Endodermal cell (in vitro differentiated cells): Measurements from ENCODE around the gene MYO16. TPM values are rescaled to one million over a fixed set of nuclear protein-coding genes. Genes with fewer than 3 reads are reported as not detected.

ENCODE experiments used
- DNase-seq: peaks from one replicate; pipeline ENCODE4 v3.0.0-alpha.2; 2017
- H3K27ac ChIP-seq: 2 replicates; pipeline ENCODE4 v1.5.1; 2013; ENCODE audit warnings: mild to moderate bottlenecking, low read depth, low read length, moderate library complexity
- H3K27me3 ChIP-seq: 2 replicates; pipeline ENCODE4 v1.6.1; 2013; ENCODE audit warnings: mild to moderate bottlenecking, low read length, moderate library complexity; ENCODE audit not compliant: insufficient read depth, control insufficient read depth, poor library complexity, severe bottlenecking
- H3K36me3 ChIP-seq: 2 replicates; pipeline ENCODE4 v1.7.0; 2013; ENCODE audit warnings: mild to moderate bottlenecking, low read length, moderate library complexity; ENCODE audit not compliant: control insufficient read depth, insufficient read depth
- H3K4me1 ChIP-seq: one replicate; pipeline ENCODE4 v1.7.0; 2013; ENCODE audit warnings: low read length; ENCODE audit not compliant: control insufficient read depth, insufficient read depth
- H3K4me3 ChIP-seq: 2 replicates; pipeline ENCODE4 v1.5.1; 2013; ENCODE audit warnings: mild to moderate bottlenecking, low read length, moderate library complexity
- H3K9ac ChIP-seq: 2 replicates; pipeline ENCODE4 v1.6.1; 2013; ENCODE audit warnings: mild to moderate bottlenecking, low read length, moderate library complexity; ENCODE audit not compliant: poor library complexity, severe bottlenecking; ENCODE audit errors: extremely low read depth
- H3K9me3 ChIP-seq: 2 replicates; pipeline ENCODE4 v1.6.1; 2013; ENCODE audit warnings: mild to moderate bottlenecking, low read length, moderate library complexity; ENCODE audit not compliant: control insufficient read depth
- H3K27ac Mint-ChIP-seq: 2 replicates; pipeline ENCODE4 v1.8.0; 2020; ENCODE audit warnings: mixed read lengths
- H3K27me3 Mint-ChIP-seq: 2 replicates; pipeline ENCODE4 v1.8.0; 2021; ENCODE audit warnings: mild to moderate bottlenecking, mixed read lengths; ENCODE audit not compliant: insufficient read depth
- H3K36me3 Mint-ChIP-seq: 2 replicates; pipeline ENCODE4 v1.8.0; 2020; ENCODE audit warnings: low read depth, mixed read lengths
- H3K4me1 Mint-ChIP-seq: 2 replicates; pipeline ENCODE4 v1.8.0; 2020; ENCODE audit warnings: mixed read lengths
- H3K4me3 Mint-ChIP-seq: 2 replicates; pipeline ENCODE4 v1.8.0; 2020; ENCODE audit warnings: mild to moderate bottlenecking, moderate library complexity, mixed read lengths
- H3K9me3 Mint-ChIP-seq: 2 replicates; pipeline ENCODE4 v1.8.0; 2020; ENCODE audit warnings: mild to moderate bottlenecking, mixed read lengths
- WGBS, 2 experiments: methylation state at CpG; one replicate each; pipeline versions ENCODE4 v1.1.5 to v1.1.7; 2013; ENCODE audit warnings: missing lambda C conversion rate in 2 of 2, mixed read lengths in 1 of 2; ENCODE audit not compliant: insufficient coverage in 1 of 2, insufficient read length in 1 of 2; 5-methylcytosine and 5-hydroxymethylcytosine counted together
- total RNA-seq, 2 donors: library from RNA; stranded (reverse); fragmentation: NEBNext Ultra II Directional in 1 of 2; extraction: Animal tissue kit (Norgen Biotek cat#: 25700) in 1 of 2; gene quantifications; 2 replicates in 1 of 2; 3 replicates in 1 of 2; pipeline ENCODE4 v1.2.1, GENCODE V29; 2021
- TF ChIP-seq, protein P1 (sequence below): fragments of 200-600 bp; sonication (generic); conservative IDR thresholded peaks from 2 replicates; pipeline ENCODE4 v1.5.0; 2021; ENCODE audit warnings: antibody characterized with exemption, mild to moderate bottlenecking

MYO16 gene
- total RNA-seq, 2 donors from 2014 or later, result 0.70 to 1.2 TPM

DNA sequence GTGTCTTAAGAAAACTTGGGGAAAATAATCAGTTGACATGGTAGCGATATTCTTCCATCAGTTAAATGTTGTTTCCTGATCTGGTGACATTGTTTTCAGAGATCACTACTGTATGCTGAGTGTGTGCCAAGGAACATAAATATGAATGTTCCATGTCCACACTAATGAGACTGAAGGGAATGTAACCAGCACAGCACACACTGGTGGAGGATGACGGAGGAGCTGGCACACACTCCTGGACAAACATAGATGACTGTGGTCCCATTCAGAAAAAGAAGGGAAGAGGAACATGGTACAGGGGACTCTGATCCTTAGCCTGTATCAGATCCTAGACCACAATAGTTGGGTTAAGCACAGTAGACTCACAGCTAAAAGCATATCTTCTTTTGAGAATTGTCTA, 574.8 kb downstream of the MYO16 start:
- Mint-ChIP-seq H3K36me3 (no peaks in the 10 kb centered on the region), H3K27ac (no peak overlapping the region), H3K4me3 (no peak overlapping the region), H3K4me1 (peaks cover 14% of the 10 kb centered on the region), H3K27me3 (no peaks in the 10 kb centered on the region), H3K9me3 (no peaks in the 10 kb centered on the region)
- TF ChIP-seq, protein P1, sequence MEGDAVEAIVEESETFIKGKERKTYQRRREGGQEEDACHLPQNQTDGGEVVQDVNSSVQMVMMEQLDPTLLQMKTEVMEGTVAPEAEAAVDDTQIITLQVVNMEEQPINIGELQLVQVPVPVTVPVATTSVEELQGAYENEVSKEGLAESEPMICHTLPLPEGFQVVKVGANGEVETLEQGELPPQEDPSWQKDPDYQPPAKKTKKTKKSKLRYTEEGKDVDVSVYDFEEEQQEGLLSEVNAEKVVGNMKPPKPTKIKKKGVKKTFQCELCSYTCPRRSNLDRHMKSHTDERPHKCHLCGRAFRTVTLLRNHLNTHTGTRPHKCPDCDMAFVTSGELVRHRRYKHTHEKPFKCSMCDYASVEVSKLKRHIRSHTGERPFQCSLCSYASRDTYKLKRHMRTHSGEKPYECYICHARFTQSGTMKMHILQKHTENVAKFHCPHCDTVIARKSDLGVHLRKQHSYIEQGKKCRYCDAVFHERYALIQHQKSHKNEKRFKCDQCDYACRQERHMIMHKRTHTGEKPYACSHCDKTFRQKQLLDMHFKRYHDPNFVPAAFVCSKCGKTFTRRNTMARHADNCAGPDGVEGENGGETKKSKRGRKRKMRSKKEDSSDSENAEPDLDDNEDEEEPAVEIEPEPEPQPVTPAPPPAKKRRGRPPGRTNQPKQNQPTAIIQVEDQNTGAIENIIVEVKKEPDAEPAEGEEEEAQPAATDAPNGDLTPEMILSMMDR, result no peak
- Histone ChIP-seq H3K9me3 (no peaks in the 10 kb centered on the region), H3K27ac (no peak overlapping the region), H3K9ac (no peak overlapping the region), H3K27me3 (no peaks in the 10 kb centered on the region), H3K4me3 (no peak overlapping the region), H3K4me1 (no peaks in the 10 kb centered on the region), H3K36me3 (no peaks in the 10 kb centered on the region)
- 91 to 100% methylated on average over 1 to 2 of the region's 2 CpGs for WGBS, 2 experiments
- no peak for DNase-seq

DNA sequence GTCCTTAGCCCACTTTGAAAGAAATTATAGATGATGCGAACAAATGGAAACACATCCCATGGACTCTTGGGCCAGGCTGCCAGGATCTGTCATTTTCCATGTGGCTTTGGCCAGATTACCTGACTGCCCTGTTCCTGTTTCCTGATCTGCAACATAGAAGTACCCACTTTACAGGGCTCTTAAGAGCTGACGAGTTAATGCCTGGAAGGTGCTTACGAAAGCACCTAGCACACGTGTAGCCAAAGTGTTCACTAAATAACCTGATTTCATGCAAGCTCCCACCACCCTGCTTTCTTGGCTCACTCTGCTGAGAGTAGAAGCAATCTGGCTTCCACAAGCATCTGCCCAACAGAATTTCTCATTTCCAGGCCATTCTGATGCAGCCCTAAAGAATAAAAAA, 575.2 kb downstream of the MYO16 start:
- TF ChIP-seq, protein P1, result no peak
- Histone ChIP-seq H3K4me1 (peaks cover 3% of the 10 kb centered on the region), H3K4me3 (no peak overlapping the region), H3K27me3 (no peaks in the 10 kb centered on the region), H3K9me3 (no peaks in the 10 kb centered on the region), H3K9ac (no peak overlapping the region), H3K36me3 (no peaks in the 10 kb centered on the region), H3K27ac (no peak overlapping the region)
- Mint-ChIP-seq H3K4me1 (peaks cover 18% of the 10 kb centered on the region), H3K9me3 (no peaks in the 10 kb centered on the region), H3K36me3 (no peaks in the 10 kb centered on the region), H3K4me3 (no peak overlapping the region), H3K27ac (no peak overlapping the region), H3K27me3 (no peaks in the 10 kb centered on the region)
- no peak for DNase-seq
- 92 to 100% methylated on average over 4 of the region's 4 CpGs for WGBS, 2 experiments

DNA sequence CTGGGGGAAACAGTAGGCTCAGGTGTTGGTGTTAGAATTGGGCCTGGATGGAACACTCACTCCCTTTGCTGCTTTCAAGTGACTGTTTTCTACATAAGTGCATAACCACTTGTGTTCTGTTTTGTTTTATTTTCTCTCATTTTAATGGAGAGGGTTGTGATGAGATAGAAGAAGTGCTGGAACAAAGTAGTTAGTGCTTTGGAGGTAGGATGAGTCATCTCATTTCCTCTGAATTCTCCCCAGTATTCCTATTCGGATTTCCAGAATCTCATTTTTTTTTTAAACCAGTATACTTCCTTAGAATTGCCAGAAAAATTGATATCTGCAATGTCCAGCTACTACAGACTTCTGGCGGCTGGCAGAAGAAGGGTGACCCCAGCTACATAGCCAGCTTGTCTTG, 575.9 kb downstream of the MYO16 start:
- no peaks in the 10 kb centered on the region for H3K36me3 Mint-ChIP-seq
- no peak for DNase-seq
- Histone ChIP-seq H3K36me3 (no peaks in the 10 kb centered on the region), H3K4me1 (peaks cover 4% of the 10 kb centered on the region), H3K9ac (no peak overlapping the region), H3K27ac (no peak overlapping the region), H3K4me3 (no peak overlapping the region), H3K9me3 (no peaks in the 10 kb centered on the region), H3K27me3 (no peaks in the 10 kb centered on the region)
- H3K4me3 Mint-ChIP-seq, result no peak overlapping the region
- peaks cover 21% of the 10 kb centered on the region for H3K4me1 Mint-ChIP-seq
- no peaks in the 10 kb centered on the region for H3K27me3 Mint-ChIP-seq
- TF ChIP-seq, protein P1, result no peak
- H3K9me3 Mint-ChIP-seq, result no peaks in the 10 kb centered on the region
- 88 to 100% methylated on average over 1 to 2 of the region's 2 CpGs for WGBS, 2 experiments
- no peak overlapping the region for H3K27ac Mint-ChIP-seq
